ENCODE data around the gene KCTD14.
"Not testable (repeated sequence)": the region's sequence is repeated elsewhere in the genome, so short reads cannot be mapped to it uniquely, and the experiment has no call there.

The KCTD14 gene

GRCh38 chr11:78022397-78023396 lies at the start of gene KCTD14:
TSS of gene KCTD14 (minus strand) at chr11:78023276. CDS start at chr11:78023249, 27 bp downstream.
- peak; percentile 95 for DNase-seq

DNA sequence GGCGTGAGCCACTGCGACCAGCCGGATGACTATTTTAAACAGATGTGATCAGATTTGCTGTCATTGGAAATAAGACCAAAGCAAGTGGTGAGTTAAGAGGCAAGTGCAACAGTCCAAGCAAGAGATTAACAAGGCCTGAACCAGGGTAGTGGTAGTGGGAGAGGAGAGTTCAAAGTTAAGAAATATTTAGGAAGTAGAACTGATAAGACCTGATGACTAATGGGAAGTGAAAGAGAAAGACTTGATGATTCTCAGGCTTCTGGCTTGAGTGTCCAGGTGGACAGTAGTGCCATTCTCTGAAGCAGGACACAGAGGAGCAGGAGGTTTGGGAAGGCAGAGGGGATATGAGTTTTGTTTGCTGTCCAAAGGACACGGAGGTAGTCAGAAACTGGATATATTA lies 49.4 kb upstream of the KCTD14 start:
- DNase-seq, result no peak

- DNase-seq, result no peak
Measured at GRCh38 chr11:78071717-78072116, 48.6 kb upstream of the KCTD14 start.

DNA sequence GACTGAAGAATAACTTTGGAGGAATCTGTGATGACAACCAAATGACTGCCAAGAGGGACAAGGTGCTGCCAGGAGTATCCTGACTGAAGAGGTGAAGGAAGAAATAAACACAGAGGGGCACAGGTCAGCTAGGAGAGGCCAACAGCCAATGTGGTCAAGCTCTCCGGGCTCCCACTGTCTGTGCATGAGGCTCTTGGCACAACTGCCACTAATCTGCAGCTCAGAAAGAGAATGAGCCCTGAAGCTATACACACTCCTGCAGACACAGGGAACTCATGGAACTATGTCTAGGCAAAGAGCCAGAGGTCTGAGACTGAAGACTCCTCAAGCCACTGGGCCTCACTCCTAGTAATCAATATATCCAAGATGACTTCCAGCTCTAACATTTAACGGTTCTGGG lies 47.5 kb upstream of the KCTD14 start:
- no peak for DNase-seq

DNA sequence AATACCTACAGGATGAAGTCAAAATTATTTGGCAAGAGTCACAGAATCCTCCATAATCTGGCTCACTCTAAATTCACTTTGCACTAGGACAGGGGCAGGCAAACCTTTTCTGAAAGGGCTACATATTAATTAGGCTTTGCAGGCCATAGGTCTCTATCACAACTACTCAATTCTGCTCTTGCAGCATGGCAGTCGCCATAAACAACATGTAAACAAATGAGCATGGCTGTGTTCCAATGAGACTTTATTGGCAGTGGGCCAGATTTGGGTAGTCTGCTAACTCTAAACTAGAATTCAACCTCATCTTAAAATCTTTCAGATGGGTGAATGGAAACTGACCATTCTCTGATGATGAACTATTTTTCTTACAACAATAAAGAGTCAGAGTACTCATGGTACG lies 46.4 kb upstream of the KCTD14 start:
- peak; percentile 43 for DNase-seq

- no peak for DNase-seq
Measured at GRCh38 chr11:78067704-78068103, 44.6 kb upstream of the KCTD14 start.

DNA sequence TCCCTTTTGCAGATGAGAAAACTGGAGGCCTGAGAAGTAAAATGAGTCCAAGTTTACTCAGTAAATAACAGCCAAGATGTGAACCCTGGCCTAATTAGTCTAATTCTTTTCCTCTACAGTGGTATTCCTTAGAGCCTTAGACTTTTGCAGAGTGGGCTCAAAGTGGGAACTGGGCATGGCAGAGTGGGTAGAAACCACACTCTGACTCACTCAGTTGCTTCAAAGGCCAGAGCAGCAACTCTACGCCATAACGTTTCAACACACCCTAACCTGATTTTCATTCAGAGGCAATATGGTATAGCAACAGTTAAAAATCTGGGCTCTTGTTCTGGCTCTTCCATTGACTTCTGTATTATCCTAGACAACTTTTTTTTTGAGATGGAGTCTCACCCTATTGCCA lies 43.4 kb upstream of the KCTD14 start:
- no peak for DNase-seq

DNA sequence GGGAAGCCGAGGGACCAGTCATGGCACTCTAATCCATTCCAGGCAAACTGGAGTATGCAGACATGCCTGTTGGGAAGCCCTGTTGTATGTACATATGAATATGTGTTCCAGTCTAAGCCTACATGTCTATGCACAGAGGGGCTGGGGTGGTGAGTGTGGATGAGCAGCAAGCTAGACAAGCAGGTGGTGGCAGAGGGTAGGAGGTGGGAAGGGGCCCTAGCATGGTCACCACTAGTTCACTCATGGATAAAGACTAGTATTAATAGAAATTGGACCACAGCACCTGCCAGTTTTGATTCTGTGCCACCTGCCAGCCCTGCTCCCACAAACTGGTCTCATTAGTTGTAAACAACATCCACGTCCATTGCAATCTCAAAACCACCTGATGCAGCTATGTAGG lies 42.1 kb upstream of the KCTD14 start:
- no peak for DNase-seq

DNA sequence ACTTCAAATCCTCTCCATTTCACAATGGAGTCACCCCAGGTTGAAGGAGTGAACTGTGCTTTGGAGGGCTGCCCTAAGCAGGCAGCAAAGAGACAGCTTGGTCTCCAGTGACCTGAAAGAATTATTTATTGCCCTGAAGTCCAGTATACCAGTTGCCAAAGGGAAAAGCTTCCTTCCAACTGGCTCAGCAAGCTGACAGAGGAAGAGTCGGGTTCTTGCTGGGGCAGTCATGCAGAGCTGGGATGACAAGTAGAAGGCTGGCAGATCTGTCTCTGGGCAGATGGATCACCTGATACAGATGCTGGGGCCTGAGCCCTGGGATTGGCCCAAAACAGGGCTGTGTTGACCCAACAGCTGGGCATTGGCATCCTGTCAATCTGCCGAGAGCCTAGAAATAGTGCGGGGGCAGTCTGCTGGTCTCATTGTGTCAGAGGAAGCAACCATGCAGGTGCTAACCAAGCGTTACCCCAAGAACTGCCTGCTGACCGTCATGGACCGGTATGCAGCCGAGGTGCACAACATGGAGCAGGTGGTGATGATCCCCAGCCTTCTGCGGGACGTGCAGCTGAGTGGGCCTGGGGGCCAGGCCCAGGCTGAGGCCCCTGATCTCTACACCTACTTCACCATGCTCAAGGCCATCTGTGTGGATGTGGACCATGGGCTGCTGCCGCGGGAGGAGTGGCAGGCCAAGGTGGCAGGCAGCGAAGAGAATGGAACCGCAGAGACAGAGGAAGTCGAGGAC lies 40.5 kb upstream of the KCTD14 start, which contains the start of gene THRSP:
TSS of gene THRSP (plus strand) at position 422 of the 742 bp plus-strand sequence. CDS start at position 443, 21 bp downstream.
- no peak for DNase-seq

GRCh38 chr11:78062671-78063070 lies 39.6 kb upstream of the KCTD14 start:
- no peak for DNase-seq

- DNase-seq, result no peak
Measured at GRCh38 chr11:78061921-78062311, 38.8 kb upstream of the KCTD14 start.

DNA sequence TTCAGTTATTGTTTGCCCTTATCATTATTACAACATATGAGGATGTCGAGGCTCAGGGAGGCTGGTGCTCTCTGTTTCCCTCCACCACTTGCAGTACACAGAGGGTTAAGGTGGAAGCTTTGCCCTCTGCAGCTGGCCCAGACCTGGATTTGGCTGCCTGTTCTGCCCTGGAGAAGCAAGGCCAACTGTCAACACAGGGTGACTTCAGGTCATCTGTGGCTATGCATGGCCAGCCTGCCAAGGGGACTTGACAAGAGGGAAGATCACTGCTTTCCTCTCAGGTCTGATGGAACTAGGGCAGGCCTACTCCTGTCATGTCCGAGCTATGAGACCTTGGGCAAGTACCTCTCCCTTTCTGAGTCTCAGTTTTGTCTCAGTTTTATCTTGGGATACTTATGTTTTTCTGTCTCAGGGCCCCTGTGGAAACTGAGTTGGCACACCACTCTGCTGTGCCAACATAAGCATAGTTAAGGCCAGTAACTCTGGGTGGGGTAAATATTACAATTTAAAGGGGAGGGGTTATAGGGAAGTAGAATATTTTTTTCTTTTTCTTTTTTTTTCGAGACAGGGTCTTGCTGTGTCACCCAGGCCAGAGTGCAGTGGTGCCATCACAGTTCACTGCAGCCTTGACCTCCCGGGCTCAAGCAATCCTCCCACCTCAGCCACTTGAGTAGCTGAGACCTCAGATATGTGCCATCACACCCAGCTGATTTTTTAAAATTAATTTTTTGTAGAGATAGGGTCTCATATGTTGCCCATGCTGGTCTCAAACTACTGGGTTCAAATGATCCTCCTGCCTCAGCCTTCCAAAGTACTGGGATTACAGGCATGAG lies 38.2 kb upstream of the KCTD14 start:
- no peak for DNase-seq

DNA sequence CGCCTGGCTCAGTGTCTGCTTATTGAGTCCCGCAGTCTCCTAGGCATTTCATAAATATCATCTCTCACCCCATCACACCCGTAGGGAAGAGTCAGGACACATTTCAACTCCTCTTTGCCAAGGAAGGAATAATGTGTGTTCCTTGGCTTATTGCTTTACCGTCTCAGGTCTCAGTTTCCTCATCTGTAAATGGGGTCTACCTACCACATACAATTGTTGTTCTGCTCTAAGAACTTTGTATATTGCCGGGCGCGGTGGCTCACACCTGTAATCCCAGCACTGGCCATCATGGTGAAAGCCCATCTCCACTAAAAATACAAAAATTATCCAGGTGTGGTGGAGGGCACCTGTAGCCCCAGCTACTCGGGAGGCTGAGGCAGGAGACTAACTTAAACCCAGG lies 37.5 kb upstream of the KCTD14 start:
- no peak for DNase-seq

GRCh38 chr11:78059749-78060328 lies 36.8 kb upstream of the KCTD14 start:
- DNase-seq, result not testable (repeated sequence)

DNA sequence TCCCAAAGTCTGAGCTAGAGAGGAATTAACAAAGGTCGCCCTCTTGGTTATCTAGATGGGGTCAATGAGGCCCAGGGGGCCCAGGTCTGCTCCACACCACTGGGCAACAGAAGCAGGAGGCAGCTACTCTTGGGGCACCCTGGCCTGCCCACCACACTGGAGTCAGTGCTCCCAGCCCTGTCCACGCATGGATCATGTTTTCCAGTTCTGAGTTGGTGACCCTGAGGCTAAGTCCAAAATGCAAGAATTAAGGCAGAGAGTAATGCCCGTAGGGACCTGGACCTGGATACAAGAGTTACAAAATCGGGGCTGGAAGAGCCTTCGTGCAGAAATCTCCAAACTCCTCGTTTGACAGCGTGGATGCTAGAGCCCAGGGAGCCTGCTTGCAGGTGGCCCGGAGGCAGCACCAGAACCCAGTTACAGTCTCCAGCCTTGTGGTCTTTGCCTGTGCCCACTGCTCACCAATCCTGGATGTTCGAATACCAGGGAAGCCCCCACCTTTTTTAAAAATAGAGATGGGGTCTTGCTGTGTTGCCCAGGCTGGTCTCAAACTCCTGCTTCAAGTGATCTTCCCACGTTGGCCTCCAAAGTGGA lies 34.5 kb upstream of the KCTD14 start:
- DNase-seq, result no peak

GRCh38 chr11:78056093-78056492 lies 33.0 kb upstream of the KCTD14 start:
- no peak for DNase-seq

GRCh38 chr11:78054971-78055370 lies 31.9 kb upstream of the KCTD14 start:
- DNase-seq, result no peak

GRCh38 chr11:78050964-78051831 lies 28.1 kb upstream of the KCTD14 start:
- DNase-seq, result no peak

GRCh38 chr11:78049348-78049747 lies 26.3 kb upstream of the KCTD14 start:
- no peak for DNase-seq

DNA sequence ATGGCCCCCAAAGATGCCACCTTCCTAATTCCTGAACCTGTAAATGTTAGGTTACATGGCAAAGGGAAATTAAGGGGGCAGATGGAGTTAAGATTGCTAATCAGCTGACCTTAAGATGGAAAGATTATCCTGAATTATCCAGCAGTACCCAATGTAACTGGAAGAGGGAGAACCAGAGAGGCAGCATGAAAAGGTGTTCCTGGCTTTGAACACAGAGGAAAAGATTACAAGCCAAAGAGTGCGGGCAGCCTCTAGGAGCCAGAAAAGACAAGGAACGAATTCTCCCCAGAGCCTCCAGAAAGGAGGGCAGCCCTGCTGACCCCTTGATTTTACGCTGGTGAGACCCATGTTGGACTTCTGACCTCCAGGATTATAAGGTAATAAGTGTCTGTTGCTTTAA lies 25.5 kb upstream of the KCTD14 start:
- DNase-seq, result no peak

- DNase-seq, result no peak
Measured at GRCh38 chr11:78046486-78046854, 23.4 kb upstream of the KCTD14 start.
